GM18867 (cell line): ENCODE measurements around the gene PRSS36.

Source experiments
- ATAC-seq: cut with Tn5 transposase; IDR thresholded peaks from one replicate; pipeline ENCODE4 v1.9.1; 2021; ENCODE audit warnings: mild to moderate bottlenecking, moderate library complexity; ENCODE audit not compliant: unreplicated experiment

Gene PRSS36

GRCh38 chr16:31128711-31129567 lies 20.9 kb downstream of the PRSS36 start:
- no peak for ATAC-seq

- ATAC-seq = no peak
Observed at GRCh38 chr16:31127182-31127581, 22.7 kb downstream of the PRSS36 start.

GRCh38 chr16:31125844-31126243 lies 24.0 kb downstream of the PRSS36 start:
- ATAC-seq = no peak

GRCh38 chr16:31120129-31120528 lies 29.7 kb downstream of the PRSS36 start:
- no peak for ATAC-seq

GRCh38 chr16:31118223-31119155 lies 31.4 kb downstream of the PRSS36 start:
- ATAC-seq = no peak

DNA sequence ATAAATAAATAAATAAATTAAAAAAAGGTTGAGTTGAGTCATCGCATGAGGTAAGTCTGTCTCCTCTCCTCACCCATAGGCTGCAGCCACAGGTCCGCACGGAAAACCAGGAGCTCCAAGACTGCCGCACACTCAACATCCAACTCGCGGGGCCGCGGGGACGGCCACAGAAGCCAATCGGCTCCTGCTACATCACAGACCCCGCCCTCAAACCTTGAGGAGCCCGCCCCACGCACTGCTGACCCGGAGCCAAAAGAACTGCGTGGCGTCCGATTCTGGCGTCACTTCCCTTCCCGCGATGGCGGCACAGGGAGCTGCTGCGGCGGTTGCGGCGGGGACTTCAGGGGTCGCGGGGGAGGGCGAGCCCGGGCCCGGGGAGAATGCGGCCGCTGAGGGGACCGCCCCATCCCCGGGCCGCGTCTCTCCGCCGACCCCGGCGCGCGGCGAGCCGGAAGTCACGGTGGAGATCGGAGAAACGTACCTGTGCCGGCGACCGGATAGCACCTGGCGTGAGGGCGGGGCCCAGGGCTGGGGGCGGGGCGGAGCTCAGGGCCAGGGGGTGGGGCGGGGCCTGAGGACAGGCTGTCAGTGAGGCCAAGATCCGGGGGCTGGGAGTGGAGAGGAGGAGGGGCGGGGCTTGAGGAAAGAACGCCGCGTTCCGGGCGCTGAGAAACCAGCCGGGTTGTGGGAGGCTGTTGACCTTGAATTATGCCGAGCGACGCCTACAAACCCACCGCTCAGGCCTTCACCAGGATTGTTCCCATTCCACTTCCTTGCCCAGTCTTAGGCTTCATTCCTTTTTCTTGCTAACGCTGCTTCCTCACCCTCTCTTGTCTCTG lies 32.3 kb downstream of the PRSS36 start, which contains the start of gene KAT8:
Gene KAT8 (plus strand): TSS at position 281 of the 839 bp plus-strand sequence. CDS start 18 bp downstream, at position 299.
- ATAC-seq = peak; percentile 86

DNA sequence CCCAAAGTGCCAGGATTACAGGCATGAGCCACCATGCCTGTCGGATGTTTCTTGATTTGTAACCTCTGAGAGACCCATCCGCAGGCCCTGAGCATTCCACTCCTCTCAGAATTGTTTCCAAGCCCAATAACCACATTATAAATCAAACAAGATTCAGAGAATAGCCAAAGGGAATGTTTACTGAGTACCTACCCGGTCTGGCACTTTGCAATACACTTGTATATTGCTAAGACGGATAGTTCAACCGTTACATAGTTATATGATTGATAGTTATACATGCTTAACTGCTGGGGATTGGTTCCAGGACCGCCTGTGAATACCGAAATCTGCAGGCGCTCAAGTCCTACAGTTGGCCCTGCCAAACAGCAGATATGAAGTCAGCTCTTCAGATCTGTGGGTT lies 35.4 kb downstream of the PRSS36 start:
- no peak for ATAC-seq

DNA sequence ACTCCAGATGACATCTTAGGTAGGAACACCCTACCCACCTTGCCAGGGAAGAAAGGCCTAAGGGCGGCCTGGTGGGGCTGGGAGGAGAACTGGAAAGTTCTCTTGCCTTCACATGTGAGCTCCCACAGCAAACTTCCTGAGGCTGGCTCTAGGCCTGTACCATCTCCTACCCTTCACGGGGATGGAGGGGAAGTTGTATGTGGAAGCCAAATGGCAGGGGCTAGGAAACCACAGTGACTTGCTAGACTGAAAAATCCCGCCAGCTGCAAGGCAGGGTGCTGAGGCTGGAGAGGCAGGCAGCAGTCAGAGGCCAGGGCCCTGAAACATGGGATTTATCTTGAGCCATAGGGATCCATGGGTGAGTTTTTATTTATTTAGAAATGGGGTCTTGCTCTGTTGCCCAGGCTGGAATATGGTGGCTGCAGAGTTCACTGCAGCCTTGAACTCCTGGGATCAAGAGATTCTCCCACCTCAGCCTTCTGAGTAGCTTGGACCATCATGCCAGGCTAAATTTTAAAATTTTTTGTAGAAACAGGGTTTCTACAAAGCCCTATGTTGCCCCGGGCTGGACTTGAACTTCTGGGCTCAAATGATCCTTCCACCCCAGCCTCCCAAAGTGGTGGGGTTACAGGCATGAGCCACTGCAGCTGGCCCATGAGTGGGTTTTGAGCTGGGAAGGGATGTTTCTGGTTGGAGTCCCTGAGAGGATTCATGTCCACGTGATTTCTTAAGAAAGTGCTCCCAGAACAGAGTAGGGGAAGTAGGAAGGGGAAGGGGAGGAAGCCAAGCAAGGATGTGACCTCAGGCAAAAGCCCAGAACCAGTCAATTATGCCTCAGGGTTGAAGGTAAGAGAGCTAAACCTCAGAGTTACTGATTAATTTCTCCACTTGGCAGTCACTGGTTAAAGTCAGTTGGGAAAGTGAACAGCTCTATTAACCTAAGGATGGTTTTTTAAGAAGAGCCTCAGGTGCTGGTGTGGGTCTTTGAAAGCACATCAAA lies 36.4 kb downstream of the PRSS36 start:
- ATAC-seq = no peak

DNA sequence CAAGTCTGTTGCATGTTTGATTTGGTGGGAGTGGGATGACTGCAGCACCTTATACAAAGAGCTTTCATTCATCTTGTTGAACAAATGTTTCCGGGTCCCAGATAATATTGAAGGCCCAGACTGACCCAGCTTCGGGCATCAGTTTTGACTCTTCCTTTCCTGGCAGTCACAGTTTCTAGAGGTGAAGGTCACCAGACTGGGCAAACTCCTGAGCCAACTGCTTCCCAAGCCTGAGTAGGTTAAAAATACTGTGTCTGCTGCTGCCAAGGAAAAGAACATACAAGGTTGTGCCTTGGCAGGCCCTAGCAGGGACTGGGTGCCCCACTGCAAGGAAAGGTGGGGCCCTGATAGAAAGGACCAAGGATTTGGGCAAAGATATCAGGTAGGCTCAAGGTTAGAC lies 37.2 kb downstream of the PRSS36 start:
- no peak for ATAC-seq

GRCh38 chr16:31111881-31112466 lies 37.9 kb downstream of the PRSS36 start:
- ATAC-seq = no peak

- ATAC-seq = no peak
Observed at GRCh38 chr16:31110106-31111034, 39.5 kb downstream of the PRSS36 start.

GRCh38 chr16:31109622-31110021 lies 40.2 kb downstream of the PRSS36 start:
- ATAC-seq = no peak

- no peak for ATAC-seq
Observed at GRCh38 chr16:31108794-31109558, 40.9 kb downstream of the PRSS36 start.

DNA sequence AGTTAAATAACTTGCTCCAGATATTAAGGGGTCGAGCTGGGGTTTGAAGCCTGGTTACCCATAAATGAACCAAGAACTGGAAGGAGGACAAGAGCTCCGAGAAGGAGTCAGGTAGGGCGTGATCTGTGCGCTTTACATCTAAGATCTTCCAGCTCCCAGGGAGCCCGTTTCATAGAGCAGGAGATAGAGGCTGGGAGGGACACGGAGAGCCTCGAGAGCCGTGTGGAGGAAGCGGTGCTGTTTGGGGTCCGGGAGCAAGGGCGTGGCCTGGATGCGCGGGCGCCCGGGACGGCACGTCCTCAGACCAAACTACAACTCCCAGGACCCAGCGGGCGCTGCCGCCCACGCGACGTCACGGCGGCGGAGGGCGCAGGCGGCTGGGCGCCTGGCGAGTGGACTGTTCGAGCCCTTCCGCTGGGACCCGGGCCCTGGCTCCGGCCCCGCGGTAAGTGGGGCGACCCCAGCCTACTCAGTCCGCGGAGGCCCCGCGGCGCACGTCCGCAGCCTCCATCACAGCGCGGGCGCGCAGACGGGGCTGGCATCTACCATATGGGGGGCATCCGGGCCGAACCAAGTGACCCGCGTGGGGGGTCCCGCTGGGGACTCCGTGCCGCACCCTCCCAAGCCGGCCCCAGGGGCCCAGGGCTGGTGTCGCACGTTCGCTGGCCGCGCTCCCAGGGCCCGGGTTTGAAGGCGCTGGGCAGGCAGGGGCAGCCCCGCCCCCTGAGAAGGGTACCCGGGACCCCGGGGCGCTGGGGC lies 41.7 kb downstream of the PRSS36 start, which contains the start of gene BCKDK:
Gene BCKDK (plus strand): TSS at position 352 of the 759 bp plus-strand sequence. CDS start 838 bp downstream, outside the sequence.
- peak; percentile 73 for ATAC-seq

DNA sequence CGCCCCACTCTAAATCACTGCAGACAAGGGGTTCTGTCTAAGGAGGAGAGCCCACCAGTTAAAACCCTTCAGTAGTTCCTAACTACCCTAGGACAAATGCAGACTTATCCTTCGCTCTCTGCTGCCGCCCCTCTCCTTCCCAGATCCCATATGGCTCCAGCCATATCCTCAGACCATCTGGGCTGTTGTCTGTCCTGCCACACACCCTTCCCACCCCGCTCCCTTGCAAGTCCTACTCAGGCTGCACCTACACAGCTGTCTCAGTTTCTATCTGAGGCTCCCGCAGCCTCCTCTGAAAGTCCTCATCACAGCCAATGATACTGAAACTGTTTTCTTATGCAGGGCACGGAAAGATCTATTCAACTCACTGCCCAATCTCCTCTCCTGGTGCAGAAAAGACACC lies 42.4 kb downstream of the PRSS36 start:
- ATAC-seq = peak; percentile 56
